Renal cortical epithelial cell (primary cell): ENCODE results near the gene SVOPL. TPM values are rescaled to one million over a fixed set of nuclear protein-coding genes. Genes with fewer than 3 reads are reported as not detected.
A peak's percentile ranks its signal among the peaks of the same experiment; 100 is the strongest.

Experiments used
- DNase-seq: peaks from one replicate; pipeline ENCODE4 v3.0.0-alpha.2; 2011; ENCODE audit warnings: low read depth
- total RNA-seq: library from RNA; depleted of rRNA; stranded (reverse); fragments of >200 nt; gene quantifications from 2 replicates; pipeline ENCODE4 v1.2.3, GENCODE V29; 2014

The SVOPL gene
- total RNA-seq, 1 donor from 2014 or later = 0.05 TPM

DNA sequence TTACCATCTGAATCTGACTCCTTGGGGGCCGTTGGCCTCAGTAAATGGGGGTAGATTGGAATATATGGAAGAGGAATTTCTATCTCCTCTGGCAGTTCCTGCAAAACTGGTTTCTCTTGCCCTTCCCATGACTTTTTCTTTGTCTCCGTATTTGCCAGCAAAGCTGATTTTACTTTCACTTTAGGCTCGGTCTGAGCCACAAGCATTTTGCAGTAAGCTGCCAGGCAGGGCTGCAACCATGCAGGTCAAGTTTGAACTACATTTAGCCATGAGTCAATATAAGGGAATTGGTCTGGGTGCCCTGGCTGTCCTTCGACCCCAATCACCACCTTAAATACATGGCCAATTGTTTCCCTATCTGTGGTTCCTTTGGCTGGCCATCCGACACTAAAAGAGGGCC lies 136.8 kb downstream of the SVOPL start:
- DNase-seq = peak; percentile 37

DNA sequence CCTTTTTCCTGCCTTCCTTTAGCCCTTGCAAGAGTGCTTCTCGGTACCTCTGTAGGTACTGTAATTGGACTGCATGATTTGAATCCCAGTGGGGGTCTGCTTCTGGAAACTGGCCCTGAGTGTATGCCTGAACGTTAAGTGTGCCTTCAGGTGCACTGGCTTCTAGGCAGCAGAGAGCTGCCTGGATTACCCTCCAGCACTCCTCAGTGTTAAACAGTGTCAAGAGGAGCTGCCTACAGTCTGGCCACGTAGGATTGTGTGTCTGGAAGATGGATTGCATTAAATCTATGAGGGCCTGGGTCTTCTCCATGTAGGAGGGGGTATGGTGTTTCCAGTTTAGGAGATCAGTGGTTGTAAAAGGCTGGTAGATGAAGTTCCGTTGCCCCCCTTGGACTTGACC lies 137.4 kb downstream of the SVOPL start:
- no peak for DNase-seq

DNA sequence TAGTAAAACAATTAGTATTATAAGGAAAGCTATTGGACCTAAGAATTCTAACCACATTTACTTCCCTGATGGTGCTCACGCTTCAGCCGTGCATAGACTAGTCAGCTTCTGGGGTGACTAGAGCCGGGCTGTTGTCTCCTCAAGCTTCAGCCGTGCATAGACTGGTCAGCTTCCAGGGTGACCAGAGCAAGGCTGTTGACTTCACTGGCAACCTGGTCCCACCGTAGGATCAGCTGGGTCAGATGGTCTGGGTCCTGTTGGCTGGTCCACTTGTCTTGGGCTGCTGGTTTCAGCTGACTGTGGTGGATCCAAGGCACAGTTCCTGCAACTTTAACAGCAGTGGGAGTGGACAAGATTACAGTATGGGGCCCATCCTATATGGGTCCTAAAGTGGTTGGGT lies 141.7 kb downstream of the SVOPL start:
- DNase-seq = no peak

DNA sequence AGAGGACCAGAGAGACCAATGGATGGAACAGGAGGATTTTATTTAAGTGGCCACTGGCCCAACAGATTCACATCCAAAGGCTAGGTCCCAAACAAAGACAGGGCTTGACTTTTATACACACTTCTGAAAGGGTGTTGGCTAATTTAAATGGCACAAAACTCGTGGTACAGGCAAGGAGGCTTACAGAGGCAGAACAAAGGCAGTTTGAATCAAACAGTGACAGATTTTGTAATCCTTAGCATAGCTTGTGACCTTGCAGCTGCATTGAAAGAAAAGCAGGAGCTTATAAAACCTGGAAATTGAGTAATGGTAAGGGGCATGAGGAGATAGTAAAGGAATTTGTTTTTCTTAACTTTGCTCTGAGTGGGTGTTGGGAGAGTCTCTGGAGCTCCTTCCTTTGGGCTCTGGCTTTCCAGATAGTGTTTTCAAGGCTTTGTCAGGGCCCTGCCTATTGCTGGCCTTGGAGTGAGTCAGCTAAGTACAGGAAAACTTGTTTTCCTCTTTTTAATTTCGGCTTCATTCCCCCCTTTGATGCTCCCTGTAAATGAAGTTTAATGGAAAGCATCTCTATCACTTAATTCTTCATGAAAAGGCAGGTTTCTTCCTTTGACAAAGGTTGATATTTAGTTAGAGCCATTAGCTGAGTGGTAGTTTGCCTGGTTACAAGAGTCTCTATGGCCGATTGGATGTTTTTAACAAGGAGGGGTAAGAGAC lies 144.2 kb downstream of the SVOPL start:
- DNase-seq = no peak

DNA sequence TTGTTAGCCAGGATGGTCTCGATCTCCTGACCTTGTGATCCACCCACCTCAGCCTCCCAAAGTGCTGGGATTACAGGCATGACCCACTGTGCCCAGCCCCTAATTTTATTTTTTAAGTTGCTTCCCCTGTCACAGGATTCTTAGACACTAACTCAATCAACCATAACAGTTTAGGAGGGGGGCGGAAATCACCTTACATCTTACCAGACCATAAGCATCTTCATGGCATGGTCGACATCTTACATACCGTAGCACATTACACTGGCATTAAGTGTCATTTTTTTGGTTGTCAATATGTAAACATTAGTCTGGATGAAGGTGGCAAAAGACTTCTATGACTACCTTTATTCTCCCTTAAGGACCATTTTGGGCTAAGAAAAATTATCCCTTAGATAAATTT lies 145.5 kb downstream of the SVOPL start:
- no peak for DNase-seq

DNA sequence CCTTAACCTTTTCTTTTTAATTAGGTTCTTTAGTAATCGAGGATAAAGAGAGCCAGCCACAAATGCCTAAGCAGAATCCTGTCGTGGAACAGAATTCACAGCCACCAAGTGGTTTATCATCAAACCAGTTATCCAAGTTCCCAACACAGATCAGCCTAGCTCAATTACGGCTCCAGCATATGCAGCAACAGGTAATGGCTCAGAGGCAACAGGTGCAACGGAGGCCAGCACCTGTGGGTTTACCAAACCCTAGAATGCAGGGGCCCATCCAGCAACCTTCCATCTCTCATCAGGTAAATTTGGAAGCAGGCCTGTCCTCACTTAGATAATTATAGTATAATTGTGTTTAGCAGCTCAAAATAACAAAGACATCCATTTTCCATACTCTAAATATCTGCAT lies 146.5 kb downstream of the SVOPL start:
- DNase-seq = no peak

DNA sequence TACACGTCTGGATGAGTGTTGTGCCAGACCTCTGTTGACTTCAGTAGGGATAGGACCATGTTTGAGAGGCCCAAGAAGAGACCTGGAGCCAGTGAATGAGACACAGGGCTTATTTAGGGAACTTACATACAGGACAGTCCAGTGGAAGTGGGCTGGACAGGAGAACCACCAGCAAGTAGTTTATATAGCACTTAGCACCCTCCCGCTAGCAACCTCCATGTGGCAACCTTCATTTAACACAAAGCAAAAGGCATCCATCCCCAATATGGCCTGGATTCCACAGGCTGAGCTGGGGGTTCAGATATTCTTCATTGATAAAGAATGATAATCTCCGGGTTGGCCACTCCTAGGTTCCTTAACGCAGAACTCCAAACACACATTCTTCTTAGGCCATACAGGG lies 147.4 kb downstream of the SVOPL start:
- no peak for DNase-seq

DNA sequence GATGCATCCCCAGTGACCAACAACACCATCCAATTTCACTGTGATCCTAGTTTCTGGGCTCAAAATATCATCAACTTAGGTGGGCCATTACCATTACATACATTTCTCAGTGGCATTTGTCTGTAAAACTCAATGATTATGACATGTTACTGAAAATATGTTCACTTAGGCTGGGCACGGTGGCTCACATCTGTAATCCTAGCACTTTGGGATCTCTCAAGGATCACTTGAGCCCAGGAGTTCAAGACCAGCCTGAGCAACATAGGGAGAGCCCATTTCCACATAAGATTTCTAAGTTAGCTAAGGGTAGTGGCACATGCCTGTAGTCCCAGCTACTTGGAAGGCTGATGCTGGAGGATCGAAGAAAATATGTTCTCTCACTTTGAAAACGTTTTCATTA lies 150.1 kb downstream of the SVOPL start:
- no peak for DNase-seq

DNA sequence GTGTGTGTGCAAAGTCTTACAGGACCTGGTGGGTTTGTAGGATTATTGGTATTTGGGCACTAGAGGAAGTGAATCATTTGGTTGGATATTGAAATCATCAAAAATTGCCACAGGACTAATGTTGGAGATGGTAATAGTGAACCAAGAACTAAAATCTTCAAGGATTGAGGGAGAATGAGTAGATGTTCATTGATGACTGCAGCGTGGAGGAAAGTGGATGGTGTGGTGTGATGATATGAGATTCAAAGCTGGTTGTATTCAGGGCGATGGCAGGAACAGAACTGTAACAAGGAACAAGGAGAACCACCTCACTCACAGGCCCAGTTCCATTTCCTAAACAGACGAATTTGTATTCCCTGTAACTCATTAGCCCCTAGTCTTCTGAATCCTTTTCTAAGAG lies 150.8 kb downstream of the SVOPL start:
- DNase-seq = no peak

DNA sequence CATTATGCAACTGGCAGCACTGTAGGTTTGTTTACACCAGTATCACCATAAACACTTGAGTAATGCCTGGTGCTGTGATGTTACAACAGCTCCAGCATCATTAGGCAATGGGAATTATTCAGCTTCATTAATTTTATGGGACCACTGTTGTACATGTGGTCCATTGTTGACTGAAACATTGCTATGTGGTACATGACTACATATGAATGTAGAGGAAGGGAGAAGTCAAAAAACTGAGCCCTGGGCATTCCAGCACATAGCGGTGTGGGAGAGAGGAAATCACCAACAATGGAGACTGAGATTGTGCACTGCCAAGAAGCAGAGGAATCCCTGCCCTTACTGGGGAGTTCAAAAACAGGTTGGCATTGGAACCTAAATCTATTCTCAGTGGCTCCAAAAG lies 152.1 kb downstream of the SVOPL start:
- DNase-seq = peak; percentile 88

DNA sequence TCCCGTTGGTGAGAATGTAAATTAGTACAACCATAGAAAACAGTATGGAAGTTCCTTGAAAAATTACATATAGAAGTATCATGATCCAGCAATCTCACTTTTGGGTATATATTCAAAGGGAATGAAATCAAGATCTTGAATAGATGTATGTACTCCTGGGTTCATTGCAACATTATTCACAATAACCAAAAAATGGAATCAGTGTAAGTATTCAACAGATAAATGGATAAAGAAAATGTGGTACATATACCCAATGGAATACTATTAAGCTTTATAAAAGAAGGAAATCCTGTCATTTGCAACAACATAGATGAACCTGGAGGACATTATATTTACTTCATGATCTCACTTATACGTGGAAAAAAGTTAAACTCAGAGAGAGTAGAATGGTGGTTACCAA lies 154.3 kb downstream of the SVOPL start:
- DNase-seq = no peak

DNA sequence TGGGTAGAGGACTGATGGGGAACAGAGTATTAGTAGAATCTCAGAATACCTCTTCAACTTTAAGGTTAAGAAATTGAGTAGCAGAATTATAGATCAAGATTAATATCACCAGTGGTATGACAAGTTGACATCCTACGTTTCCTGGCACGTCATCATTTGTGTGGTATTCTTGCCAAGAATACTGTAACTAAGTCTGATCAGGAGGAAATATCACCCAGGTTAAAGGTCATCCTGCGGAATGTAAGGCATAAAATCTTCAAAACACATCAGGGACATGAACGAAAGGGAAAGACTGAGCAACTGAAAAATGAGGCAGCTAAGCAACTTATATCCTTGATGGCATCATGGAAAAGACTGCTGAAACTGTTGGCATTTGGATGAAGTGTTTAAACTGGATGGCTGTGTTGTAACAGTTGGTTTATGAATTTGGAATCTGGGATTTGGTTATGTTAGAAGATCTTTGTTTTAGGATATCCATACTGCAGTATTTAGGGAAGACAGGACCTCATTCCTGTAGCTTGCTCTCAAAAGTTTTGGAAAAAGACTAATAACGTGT lies 155.0 kb downstream of the SVOPL start:
- no peak for DNase-seq

DNA sequence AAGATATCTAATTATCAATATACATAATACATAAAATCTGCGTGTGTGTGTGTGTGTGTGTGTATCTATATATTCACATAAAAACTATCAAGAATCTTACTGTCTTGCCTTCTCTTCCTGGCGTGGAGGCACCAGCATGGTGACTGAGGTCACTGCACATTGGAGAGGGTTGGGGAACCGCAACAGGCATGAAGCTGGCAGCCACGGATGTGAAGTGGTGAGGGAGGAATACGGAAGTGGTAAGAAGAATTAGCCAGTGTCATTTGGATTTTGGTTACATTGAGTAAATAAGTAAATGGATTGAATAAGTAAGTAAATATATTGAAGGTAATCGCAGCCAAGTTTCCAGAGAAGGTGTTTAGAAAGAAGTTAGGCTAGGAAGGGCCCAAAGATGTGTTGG lies 156.0 kb downstream of the SVOPL start:
- no peak for DNase-seq

Other genes with a start within 250 kb of the SVOPL start
- gene TRIM24, start 241.1 kb downstream of the SVOPL start, total RNA-seq = 5.6 and 14.5 TPM in 2 replicates
- gene TMEM213, start 96.6 kb upstream of the SVOPL start, total RNA-seq = 1.2 TPM in 1 of 2 replicates, not detected in the other
- 1.9 and 11.5 TPM in 2 replicates for gene ATP6V0A4, start 96.8 kb upstream of the SVOPL start, total RNA-seq